Smooth muscle cell (in vitro differentiated cells): Measurements from ENCODE around the gene TFDP2. TPM values are rescaled to one million over a fixed set of nuclear protein-coding genes. Genes with fewer than 3 reads are reported as not detected.

Source experiments
- DNase-seq: peaks from one replicate; lab custom pipeline; 2025; ENCODE audit not compliant: unreplicated experiment; lab: John Stamatoyannopoulos, UW
- H2AFZ ChIP-seq: fragments of 200-600 bp; sonication (generic); 2 replicates; pipeline ENCODE4 v1.6.0; 2016; ENCODE audit warnings: antibody characterized with exemption, low read depth, mild to moderate bottlenecking
- H3F3A ChIP-seq: fragments of 200-600 bp; sonication (generic); 2 replicates; pipeline ENCODE4 v1.6.0; 2017; ENCODE audit warnings: antibody characterized with exemption, low read depth
- H3K27ac ChIP-seq: fragments of 200-600 bp; sonication (generic); 2 replicates; pipeline ENCODE4 v1.5.1; 2016; ENCODE audit warnings: low read depth, mild to moderate bottlenecking
- H3K27me3 ChIP-seq: fragments of 200-600 bp; sonication (generic); 2 replicates; pipeline ENCODE4 v1.6.1; 2016; ENCODE audit warnings: low read depth, mild to moderate bottlenecking
- H3K36me3 ChIP-seq: fragments of 200-600 bp; sonication (generic); 2 replicates; pipeline ENCODE4 v1.5.1; 2016; ENCODE audit warnings: low read depth
- H3K4me1 ChIP-seq: fragments of 200-600 bp; sonication (generic); 2 replicates; pipeline ENCODE4 v1.5.1; 2016; ENCODE audit warnings: low read depth
- H3K4me2 ChIP-seq: fragments of 200-600 bp; sonication (generic); 2 replicates; pipeline ENCODE4 v1.6.0; 2016; ENCODE audit warnings: mild to moderate bottlenecking
- H3K4me3 ChIP-seq: fragments of 200-600 bp; sonication (generic); 2 replicates; pipeline ENCODE4 v1.5.1; 2016; ENCODE audit warnings: mild to moderate bottlenecking
- H3K79me2 ChIP-seq: fragments of 200-600 bp; sonication (generic); 2 replicates; pipeline ENCODE4 v1.6.0; 2016; ENCODE audit warnings: low read depth, mild to moderate bottlenecking
- H3K9ac ChIP-seq: fragments of 200-600 bp; sonication (generic); 2 replicates; pipeline ENCODE4 v1.6.0; 2016; ENCODE audit warnings: low read depth
- H3K9me3 ChIP-seq: fragments of 200-600 bp; sonication (generic); replicated peaks from 2 replicates; pipeline ENCODE4 v1.5.1; 2016; ENCODE audit warnings: low read depth
- H4K20me1 ChIP-seq: fragments of 200-600 bp; sonication (generic); 2 replicates; pipeline ENCODE4 v1.6.0; 2016; ENCODE audit warnings: low read depth
- WGBS: methylation state at CpG from one replicate; pipeline ENCODE4 v1.1.7; 2016; ENCODE audit warnings: low lambda C conversion rate; 5-methylcytosine and 5-hydroxymethylcytosine counted together
- polyA plus RNA-seq: library from polyadenylated mRNA; unstranded; fragments of >200 nt; fragmentation: Nextera tagmentation; extraction: Ambion mirVana; gene quantifications from 2 replicates; pipeline ENCODE4 v1.2.1, GENCODE V29; 2016
- total RNA-seq: library from RNA; depleted of rRNA; stranded (reverse); fragments of >200 nt; gene quantifications from 2 replicates; pipeline ENCODE4 v1.2.3, GENCODE V29; 2014
- TF ChIP-seq, protein P1 (sequence below): fragments of 200-600 bp; sonication (generic); IDR thresholded peaks from 2 replicates; pipeline ENCODE4 v1.5.1; 2017; ENCODE audit warnings: borderline replicate concordance, mild to moderate bottlenecking, antibody characterized with exemption; ENCODE audit not compliant: insufficient read depth, poor library complexity, severe bottlenecking

Gene TFDP2
- total and polyA plus RNA-seq, 2 experiments from 2014 or later: 39.9 to 54.3 TPM

DNA sequence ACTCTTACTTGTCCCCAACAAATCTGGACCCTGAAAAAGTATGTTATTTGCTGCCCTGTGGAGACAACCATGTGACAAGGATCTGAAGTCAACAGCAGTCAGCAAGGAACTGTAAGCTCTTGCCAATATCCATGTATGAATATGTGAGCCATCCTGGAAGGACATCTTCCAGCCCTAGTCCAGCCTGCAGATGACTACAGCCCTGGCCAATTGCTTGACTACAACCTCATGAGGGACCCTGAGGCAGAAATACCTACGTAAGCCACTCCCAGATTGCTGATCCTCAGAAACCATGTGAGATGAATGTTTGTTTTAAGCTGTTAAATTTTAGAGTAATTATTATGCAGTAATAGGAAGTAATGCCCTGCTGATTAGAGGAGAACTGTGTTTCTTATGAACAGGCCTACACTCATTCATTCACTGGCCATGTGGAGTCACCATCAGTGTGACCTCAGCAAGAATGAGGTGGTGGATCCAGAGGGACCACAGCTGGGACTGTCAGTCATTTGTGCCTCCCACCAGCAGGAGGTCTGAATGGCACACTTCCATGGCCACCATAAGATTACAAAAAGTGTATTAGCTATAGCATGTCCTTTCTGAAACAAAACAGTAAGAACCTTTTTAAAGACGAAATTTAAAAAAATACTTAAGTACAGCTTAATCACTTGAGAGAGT is 92.6 kb downstream of the TFDP2 start:
- no peaks in the 10 kb centered on the region for H3K36me3 ChIP-seq
- H3K4me3 ChIP-seq: no peak overlapping the region
- H3K79me2 ChIP-seq: no peaks in the 10 kb centered on the region
- no peaks in the 10 kb centered on the region for H3K27me3 ChIP-seq
- no peaks in the 10 kb centered on the region for H3F3A ChIP-seq
- no peak overlapping the region for H3K9ac ChIP-seq
- H3K4me1 ChIP-seq: no peaks in the 10 kb centered on the region
- no peaks in the 10 kb centered on the region for H4K20me1 ChIP-seq
- no peak for DNase-seq
- TF ChIP-seq, protein P1, sequence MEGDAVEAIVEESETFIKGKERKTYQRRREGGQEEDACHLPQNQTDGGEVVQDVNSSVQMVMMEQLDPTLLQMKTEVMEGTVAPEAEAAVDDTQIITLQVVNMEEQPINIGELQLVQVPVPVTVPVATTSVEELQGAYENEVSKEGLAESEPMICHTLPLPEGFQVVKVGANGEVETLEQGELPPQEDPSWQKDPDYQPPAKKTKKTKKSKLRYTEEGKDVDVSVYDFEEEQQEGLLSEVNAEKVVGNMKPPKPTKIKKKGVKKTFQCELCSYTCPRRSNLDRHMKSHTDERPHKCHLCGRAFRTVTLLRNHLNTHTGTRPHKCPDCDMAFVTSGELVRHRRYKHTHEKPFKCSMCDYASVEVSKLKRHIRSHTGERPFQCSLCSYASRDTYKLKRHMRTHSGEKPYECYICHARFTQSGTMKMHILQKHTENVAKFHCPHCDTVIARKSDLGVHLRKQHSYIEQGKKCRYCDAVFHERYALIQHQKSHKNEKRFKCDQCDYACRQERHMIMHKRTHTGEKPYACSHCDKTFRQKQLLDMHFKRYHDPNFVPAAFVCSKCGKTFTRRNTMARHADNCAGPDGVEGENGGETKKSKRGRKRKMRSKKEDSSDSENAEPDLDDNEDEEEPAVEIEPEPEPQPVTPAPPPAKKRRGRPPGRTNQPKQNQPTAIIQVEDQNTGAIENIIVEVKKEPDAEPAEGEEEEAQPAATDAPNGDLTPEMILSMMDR: no peak
- H3K27ac ChIP-seq: no peak overlapping the region
- H3K9me3 ChIP-seq: no peaks in the 10 kb centered on the region
- WGBS: 91% methylated on average over 2 of the region's 2 CpGs
- no peak overlapping the region for H3K4me2 ChIP-seq
- no peak overlapping the region for H2AFZ ChIP-seq

DNA sequence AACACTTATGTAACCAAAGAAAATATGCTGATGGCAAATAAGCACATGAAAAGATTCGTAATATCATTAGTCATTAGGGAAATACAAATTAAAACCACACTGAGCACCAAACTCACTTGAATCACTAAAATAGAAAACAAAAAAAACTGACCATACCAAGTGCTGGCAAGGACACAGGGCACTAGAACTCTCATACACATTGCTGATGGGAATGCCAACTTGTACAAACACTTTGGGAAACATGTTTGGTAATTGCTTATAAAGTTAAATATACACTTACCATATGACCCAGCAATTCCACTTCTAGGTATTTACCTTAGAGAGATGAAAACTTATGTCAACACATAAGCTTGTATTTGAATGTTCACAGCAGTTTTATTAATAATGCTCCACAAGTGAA is 95.5 kb downstream of the TFDP2 start:
- H4K20me1 ChIP-seq: no peaks in the 10 kb centered on the region
- no peaks in the 10 kb centered on the region for H3K27me3 ChIP-seq
- no peaks in the 10 kb centered on the region for H3K9me3 ChIP-seq
- DNase-seq: no peak
- H3K4me1 ChIP-seq: no peaks in the 10 kb centered on the region
- no peak overlapping the region for H3K4me2 ChIP-seq
- H3F3A ChIP-seq: no peaks in the 10 kb centered on the region
- no peaks in the 10 kb centered on the region for H3K79me2 ChIP-seq
- H3K9ac ChIP-seq: no peak overlapping the region
- no peak overlapping the region for H2AFZ ChIP-seq
- WGBS: 94% methylated on average over 1 of the region's 1 CpG
- TF ChIP-seq, protein P1: no peak
- no peak overlapping the region for H3K4me3 ChIP-seq
- H3K27ac ChIP-seq: no peak overlapping the region
- no peaks in the 10 kb centered on the region for H3K36me3 ChIP-seq

DNA sequence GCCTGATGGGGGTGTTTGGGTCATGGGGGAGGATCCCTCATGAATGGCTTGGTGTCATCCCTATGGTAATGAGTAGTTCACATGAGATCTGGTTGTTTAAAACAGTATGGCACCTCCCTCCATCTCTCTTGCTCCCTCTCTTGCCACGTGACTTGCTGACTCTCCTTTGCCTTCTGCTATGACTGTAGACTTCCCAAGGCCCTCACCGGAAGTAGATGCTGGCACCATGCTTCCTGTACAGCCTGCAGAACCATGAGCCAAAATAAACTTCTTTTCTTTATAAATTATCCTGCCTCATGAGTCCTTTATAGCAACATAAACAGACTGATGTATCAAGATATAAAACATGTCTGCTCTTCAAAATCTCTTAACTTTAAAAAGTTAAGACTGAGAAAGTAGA is 96.1 kb downstream of the TFDP2 start:
- H3K27ac ChIP-seq: no peak overlapping the region
- TF ChIP-seq, protein P1: no peak
- no peaks in the 10 kb centered on the region for H3K79me2 ChIP-seq
- H2AFZ ChIP-seq: no peak overlapping the region
- H3K9ac ChIP-seq: no peak overlapping the region
- no peaks in the 10 kb centered on the region for H3F3A ChIP-seq
- no peak overlapping the region for H3K4me3 ChIP-seq
- H3K36me3 ChIP-seq: no peaks in the 10 kb centered on the region
- DNase-seq: no peak
- no peaks in the 10 kb centered on the region for H3K27me3 ChIP-seq
- no peak overlapping the region for H3K4me2 ChIP-seq
- H3K4me1 ChIP-seq: no peaks in the 10 kb centered on the region
- 97% methylated on average over 2 of the region's 2 CpGs for WGBS
- no peaks in the 10 kb centered on the region for H4K20me1 ChIP-seq
- H3K9me3 ChIP-seq: no peaks in the 10 kb centered on the region

- Histone ChIP-seq H3K27ac (no peak overlapping the region), H3K4me3 (no peak overlapping the region), H2AFZ (no peak overlapping the region), H3K79me2 (no peaks in the 10 kb centered on the region), H4K20me1 (no peaks in the 10 kb centered on the region), H3K4me2 (no peak overlapping the region), H3K27me3 (no peaks in the 10 kb centered on the region), H3K36me3 (no peaks in the 10 kb centered on the region), H3K9ac (no peak overlapping the region), H3K9me3 (no peaks in the 10 kb centered on the region), H3F3A (no peaks in the 10 kb centered on the region), H3K4me1 (no peaks in the 10 kb centered on the region)
- TF ChIP-seq, protein P1: no peak
- 97% methylated on average over 6 of the region's 6 CpGs for WGBS
- no peak for DNase-seq
Measured at GRCh38 chr3:142051351-142051750, 98.0 kb downstream of the TFDP2 start.
